ENCODE data around the gene TFPI.

DNA sequence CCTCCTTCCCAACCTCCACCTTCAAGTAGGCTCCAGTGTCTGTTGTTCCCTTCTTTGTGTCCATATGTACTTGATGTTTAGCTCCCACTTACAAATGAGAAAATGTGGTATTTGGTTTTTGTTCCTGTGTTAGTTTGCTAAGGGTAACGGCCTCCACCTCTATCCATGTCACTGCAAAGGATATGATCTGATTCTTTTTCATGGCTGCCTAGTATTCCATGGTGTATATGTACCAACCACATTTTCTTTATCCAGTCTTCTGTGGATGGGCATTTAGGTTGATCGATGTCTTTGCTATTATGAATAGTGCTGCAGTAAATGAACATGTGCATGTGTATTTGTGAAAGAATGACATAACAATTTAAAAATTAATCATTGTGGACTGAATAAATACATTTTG is 19.5 kb upstream of the TFPI start:
- TF ChIP-seq POLR2A (IDR thresholded peaks at IDR 0.05), result no peak
- TF ChIP-seq, protein P1, sequence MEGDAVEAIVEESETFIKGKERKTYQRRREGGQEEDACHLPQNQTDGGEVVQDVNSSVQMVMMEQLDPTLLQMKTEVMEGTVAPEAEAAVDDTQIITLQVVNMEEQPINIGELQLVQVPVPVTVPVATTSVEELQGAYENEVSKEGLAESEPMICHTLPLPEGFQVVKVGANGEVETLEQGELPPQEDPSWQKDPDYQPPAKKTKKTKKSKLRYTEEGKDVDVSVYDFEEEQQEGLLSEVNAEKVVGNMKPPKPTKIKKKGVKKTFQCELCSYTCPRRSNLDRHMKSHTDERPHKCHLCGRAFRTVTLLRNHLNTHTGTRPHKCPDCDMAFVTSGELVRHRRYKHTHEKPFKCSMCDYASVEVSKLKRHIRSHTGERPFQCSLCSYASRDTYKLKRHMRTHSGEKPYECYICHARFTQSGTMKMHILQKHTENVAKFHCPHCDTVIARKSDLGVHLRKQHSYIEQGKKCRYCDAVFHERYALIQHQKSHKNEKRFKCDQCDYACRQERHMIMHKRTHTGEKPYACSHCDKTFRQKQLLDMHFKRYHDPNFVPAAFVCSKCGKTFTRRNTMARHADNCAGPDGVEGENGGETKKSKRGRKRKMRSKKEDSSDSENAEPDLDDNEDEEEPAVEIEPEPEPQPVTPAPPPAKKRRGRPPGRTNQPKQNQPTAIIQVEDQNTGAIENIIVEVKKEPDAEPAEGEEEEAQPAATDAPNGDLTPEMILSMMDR (IDR thresholded peaks at IDR 0.05), result no peak

Measured in heart left ventricle (tissue), 13 donors.